Measurements from ENCODE around the gene SUCO.
A peak's percentile ranks its signal among the peaks of the same experiment; 100 is the strongest.
"Not testable (repeated sequence)": the region's sequence is repeated elsewhere in the genome, so short reads cannot be mapped to it uniquely, and the experiment has no call there.

The SUCO gene

GRCh38 chr1:172532700-172533512, at the start of gene SUCO:
SUCO (plus strand) TSS chr1:172533150; CDS start chr1:172533436, 286 bp downstream.
- DNase-seq = peak; percentile 98

- DNase-seq = no peak
These were observed 49.5 kb upstream of the SUCO start for GRCh38 chr1:172483448-172483847.

GRCh38 chr1:172484252-172484651, 48.7 kb upstream of the SUCO start:
- DNase-seq = no peak

- DNase-seq = no peak
These were observed 47.3 kb upstream of the SUCO start for GRCh38 chr1:172485626-172486025.

- DNase-seq = no peak
These were observed 46.0 kb upstream of the SUCO start for GRCh38 chr1:172486805-172487454.

GRCh38 chr1:172487550-172487949, 45.4 kb upstream of the SUCO start:
- DNase-seq = no peak

GRCh38 chr1:172488393-172488792, 44.6 kb upstream of the SUCO start:
- no peak for DNase-seq

- DNase-seq = no peak
These were observed 43.1 kb upstream of the SUCO start for GRCh38 chr1:172489847-172490246.

- DNase-seq = no peak
These were observed 40.5 kb upstream of the SUCO start for GRCh38 chr1:172492421-172492820.

GRCh38 chr1:172494166-172494565, 38.8 kb upstream of the SUCO start:
- no peak for DNase-seq

- DNase-seq = not testable (repeated sequence)
These were observed 36.8 kb upstream of the SUCO start for GRCh38 chr1:172496127-172496526.

GRCh38 chr1:172496678-172497077, 36.3 kb upstream of the SUCO start:
- no peak for DNase-seq

GRCh38 chr1:172497230-172497629, 35.7 kb upstream of the SUCO start:
- no peak for DNase-seq

- DNase-seq = no peak
These were observed 34.1 kb upstream of the SUCO start for GRCh38 chr1:172498857-172499256.

GRCh38 chr1:172499636-172500141, 33.3 kb upstream of the SUCO start:
- DNase-seq = no peak

GRCh38 chr1:172500207-172500606, 32.7 kb upstream of the SUCO start:
- DNase-seq = no peak

GRCh38 chr1:172507741-172508140, 25.2 kb upstream of the SUCO start:
- no peak for DNase-seq

- DNase-seq = no peak
These were observed 22.5 kb upstream of the SUCO start for GRCh38 chr1:172510479-172510878.

- DNase-seq = no peak
These were observed 20.4 kb upstream of the SUCO start for GRCh38 chr1:172512591-172512990.

- no peak for DNase-seq
These were observed 19.5 kb upstream of the SUCO start for GRCh38 chr1:172513479-172513878.

GRCh38 chr1:172514108-172514507, 18.8 kb upstream of the SUCO start:
- no peak for DNase-seq

- no peak for DNase-seq
These were observed 17.5 kb upstream of the SUCO start for GRCh38 chr1:172515436-172515835.

GRCh38 chr1:172515927-172516326, 17.0 kb upstream of the SUCO start:
- DNase-seq = no peak

- no peak for DNase-seq
These were observed 15.9 kb upstream of the SUCO start for GRCh38 chr1:172517081-172517480.
